Measurements from ENCODE around the gene PRSS3. TPM values are rescaled to one million over a fixed set of nuclear protein-coding genes. Genes with fewer than 3 reads are reported as not detected.

The PRSS3 gene
- total and polyA plus RNA-seq, 10 of the 15 experiments (the other 5 are each of a cell fraction or from before 2014, with no cell fraction given): 0.54 TPM; not detected in 9

DNA sequence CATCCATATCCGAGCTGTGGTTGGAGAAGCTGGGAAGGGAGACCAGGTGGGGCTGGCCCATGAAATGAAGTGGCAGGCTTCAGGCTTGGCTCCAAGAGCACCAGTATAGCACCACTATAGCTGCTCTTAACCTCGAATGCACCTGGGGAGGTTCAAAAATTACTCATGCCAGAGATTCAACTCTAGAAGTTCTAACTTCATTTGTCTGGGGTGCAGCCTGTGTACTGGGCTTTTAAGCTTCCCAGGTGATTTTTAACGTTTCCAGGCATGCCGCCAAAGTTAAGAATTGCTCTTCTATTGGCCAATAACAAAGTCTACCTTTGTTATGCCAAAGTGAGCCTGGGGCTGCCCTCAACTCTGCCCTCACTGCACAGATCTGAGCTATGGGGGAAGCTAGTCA is 458 bp downstream of the PRSS3 start:
- no TSS peak for BruUV-seq (replicated peaks)
- in situ Hi-C loops (cut with MboI): no loop called here
- Histone ChIP-seq H3K79me2 (ENCODE audit: control insufficient read depth, insufficient read depth, low read length) (no peaks in the 10 kb centered on the region), H3K27ac (ENCODE audit: control insufficient read depth, insufficient read depth) (no peak overlapping the region), H3K4me2 (ENCODE audit: control insufficient read depth, insufficient read depth) (no peak overlapping the region), H2AFZ (ENCODE audit: control insufficient read depth, low read depth, low read length) (no peak overlapping the region), H4K20me1 (ENCODE audit: control insufficient read depth, insufficient read depth) (no peaks in the 10 kb centered on the region), H3K4me1 (ENCODE audit: control insufficient read depth, insufficient read depth, low read length) (no peaks in the 10 kb centered on the region), H3K9ac (ENCODE audit: control insufficient read depth, insufficient read depth, low read length) (no peak overlapping the region), H3K27me3 (replicated peaks in 1 of 2; ENCODE audit: control insufficient read depth in 2 of 2, insufficient read depth in 2 of 2, low read length in 1 of 2) (peaks cover 3 to 6% of the 10 kb centered on the region in 2 experiments; a peak in 1 of 4 replicates), H3K9me3 (replicated peaks; ENCODE audit: control insufficient read depth, insufficient read depth, low read length) (no peaks in the 10 kb centered on the region; the same call in 2 of the 3 replicates), H3K4me3 (no peak overlapping the region), H3K36me3 (ENCODE audit: control insufficient read depth in 2 of 2, insufficient read depth in 2 of 2, low read length in 1 of 2) (no peaks in the 10 kb centered on the region)
- intact Hi-C loops (cut with micrococcal nuclease; ENCODE audit: unreplicated experiment): no loop called here
- ChIA-PET SMC1A (ENCODE audit: uncharacterized antibody, unreplicated experiment) (interaction anchor here (0.6 kb wide), 1 partner anchor 346 kb away, joined by 3 read pairs; no protein-coding TSS in a partner anchor), RAD21 (ENCODE audit: unreplicated experiment) (no interaction called here), CTCF (interaction anchor here (1.0 to 2.2 kb wide), 2 partner anchors 17 to 56 kb away, joined by 3 to 6 read pairs; no protein-coding TSS in a partner anchor), POLR2A (no interaction called here)
- no peak for DNase-seq (ENCODE audit: low read depth, low spot score)
- no peak for FAIRE-seq
- 25% methylated on average over 4 of the region's 4 CpGs for WGBS (ENCODE audit: insufficient coverage, insufficient replicate concordance, low lambda C conversion rate, missing lambda C conversion rate)
- no peak for ATAC-seq
- TF ChIP-seq STAT1 (conservative IDR thresholded peaks at IDR 0.05) (no peak), TCF12 (IDR thresholded peaks at IDR 0.05; ENCODE audit: low read depth, low read length) (no peak), PML (IDR thresholded peaks at IDR 0.05; ENCODE audit: low read length) (no peak), RAD21 (IDR thresholded peaks at IDR 0.05; ENCODE audit: insufficient read depth, low read depth, low read length) (no peak), POU2F2 (IDR thresholded peaks at IDR 0.05; ENCODE audit: borderline replicate concordance, low read depth, low read length) (no peak), MEF2B (IDR thresholded peaks at IDR 0.05; ENCODE audit: partially characterized antibody, poor library complexity, severe bottlenecking) (no peak), NFYA (IDR thresholded peaks at IDR 0.05; ENCODE audit: borderline replicate concordance, low read depth, low read length) (no peak), FOS (IDR thresholded peaks at IDR 0.05; ENCODE audit: borderline replicate concordance, extremely low read depth, insufficient read length) (no peak), SRF (IDR thresholded peaks at IDR 0.05; ENCODE audit: low read depth in 2 of 2, low read length in 2 of 2) (no peak), TBL1XR1 (IDR thresholded peaks at IDR 0.05; ENCODE audit: low read depth, low read length) (no peak), FOXM1 (IDR thresholded peaks at IDR 0.05; ENCODE audit: low read depth, low read length) (no peak)
- TF ChIP-seq, protein P1, sequence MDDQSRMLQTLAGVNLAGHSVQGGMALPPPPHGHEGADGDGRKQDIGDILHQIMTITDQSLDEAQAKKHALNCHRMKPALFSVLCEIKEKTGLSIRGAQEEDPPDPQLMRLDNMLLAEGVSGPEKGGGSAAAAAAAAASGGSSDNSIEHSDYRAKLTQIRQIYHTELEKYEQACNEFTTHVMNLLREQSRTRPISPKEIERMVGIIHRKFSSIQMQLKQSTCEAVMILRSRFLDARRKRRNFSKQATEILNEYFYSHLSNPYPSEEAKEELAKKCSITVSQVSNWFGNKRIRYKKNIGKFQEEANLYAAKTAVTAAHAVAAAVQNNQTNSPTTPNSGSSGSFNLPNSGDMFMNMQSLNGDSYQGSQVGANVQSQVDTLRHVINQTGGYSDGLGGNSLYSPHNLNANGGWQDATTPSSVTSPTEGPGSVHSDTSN (IDR thresholded peaks at IDR 0.05; ENCODE audit: insufficient replicate concordance, low read depth, low read length): no peak
- TF ChIP-seq, protein P2, sequence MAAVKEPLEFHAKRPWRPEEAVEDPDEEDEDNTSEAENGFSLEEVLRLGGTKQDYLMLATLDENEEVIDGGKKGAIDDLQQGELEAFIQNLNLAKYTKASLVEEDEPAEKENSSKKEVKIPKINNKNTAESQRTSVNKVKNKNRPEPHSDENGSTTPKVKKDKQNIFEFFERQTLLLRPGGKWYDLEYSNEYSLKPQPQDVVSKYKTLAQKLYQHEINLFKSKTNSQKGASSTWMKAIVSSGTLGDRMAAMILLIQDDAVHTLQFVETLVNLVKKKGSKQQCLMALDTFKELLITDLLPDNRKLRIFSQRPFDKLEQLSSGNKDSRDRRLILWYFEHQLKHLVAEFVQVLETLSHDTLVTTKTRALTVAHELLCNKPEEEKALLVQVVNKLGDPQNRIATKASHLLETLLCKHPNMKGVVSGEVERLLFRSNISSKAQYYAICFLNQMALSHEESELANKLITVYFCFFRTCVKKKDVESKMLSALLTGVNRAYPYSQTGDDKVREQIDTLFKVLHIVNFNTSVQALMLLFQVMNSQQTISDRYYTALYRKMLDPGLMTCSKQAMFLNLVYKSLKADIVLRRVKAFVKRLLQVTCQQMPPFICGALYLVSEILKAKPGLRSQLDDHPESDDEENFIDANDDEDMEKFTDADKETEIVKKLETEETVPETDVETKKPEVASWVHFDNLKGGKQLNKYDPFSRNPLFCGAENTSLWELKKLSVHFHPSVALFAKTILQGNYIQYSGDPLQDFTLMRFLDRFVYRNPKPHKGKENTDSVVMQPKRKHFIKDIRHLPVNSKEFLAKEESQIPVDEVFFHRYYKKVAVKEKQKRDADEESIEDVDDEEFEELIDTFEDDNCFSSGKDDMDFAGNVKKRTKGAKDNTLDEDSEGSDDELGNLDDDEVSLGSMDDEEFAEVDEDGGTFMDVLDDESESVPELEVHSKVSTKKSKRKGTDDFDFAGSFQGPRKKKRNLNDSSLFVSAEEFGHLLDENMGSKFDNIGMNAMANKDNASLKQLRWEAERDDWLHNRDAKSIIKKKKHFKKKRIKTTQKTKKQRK (IDR thresholded peaks at IDR 0.05; ENCODE audit: low read depth, low read length): no peak
- TF ChIP-seq, protein P3, sequence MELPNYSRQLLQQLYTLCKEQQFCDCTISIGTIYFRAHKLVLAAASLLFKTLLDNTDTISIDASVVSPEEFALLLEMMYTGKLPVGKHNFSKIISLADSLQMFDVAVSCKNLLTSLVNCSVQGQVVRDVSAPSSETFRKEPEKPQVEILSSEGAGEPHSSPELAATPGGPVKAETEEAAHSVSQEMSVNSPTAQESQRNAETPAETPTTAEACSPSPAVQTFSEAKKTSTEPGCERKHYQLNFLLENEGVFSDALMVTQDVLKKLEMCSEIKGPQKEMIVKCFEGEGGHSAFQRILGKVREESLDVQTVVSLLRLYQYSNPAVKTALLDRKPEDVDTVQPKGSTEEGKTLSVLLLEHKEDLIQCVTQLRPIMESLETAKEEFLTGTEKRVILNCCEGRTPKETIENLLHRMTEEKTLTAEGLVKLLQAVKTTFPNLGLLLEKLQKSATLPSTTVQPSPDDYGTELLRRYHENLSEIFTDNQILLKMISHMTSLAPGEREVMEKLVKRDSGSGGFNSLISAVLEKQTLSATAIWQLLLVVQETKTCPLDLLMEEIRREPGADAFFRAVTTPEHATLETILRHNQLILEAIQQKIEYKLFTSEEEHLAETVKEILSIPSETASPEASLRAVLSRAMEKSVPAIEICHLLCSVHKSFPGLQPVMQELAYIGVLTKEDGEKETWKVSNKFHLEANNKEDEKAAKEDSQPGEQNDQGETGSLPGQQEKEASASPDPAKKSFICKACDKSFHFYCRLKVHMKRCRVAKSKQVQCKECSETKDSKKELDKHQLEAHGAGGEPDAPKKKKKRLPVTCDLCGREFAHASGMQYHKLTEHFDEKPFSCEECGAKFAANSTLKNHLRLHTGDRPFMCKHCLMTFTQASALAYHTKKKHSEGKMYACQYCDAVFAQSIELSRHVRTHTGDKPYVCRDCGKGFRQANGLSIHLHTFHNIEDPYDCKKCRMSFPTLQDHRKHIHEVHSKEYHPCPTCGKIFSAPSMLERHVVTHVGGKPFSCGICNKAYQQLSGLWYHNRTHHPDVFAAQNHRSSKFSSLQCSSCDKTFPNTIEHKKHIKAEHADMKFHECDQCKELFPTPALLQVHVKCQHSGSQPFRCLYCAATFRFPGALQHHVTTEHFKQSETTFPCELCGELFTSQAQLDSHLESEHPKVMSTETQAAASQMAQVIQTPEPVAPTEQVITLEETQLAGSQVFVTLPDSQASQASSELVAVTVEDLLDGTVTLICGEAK (IDR thresholded peaks at IDR 0.05; ENCODE audit: borderline replicate concordance): no peak

All from GM12878 (cell line).